22Rv1 (cell line): ENCODE measurements around the gene GPLD1.
"Not testable (repeated sequence)": the region's sequence is repeated elsewhere in the genome, so short reads cannot be mapped to it uniquely, and the experiment has no call there.

Source experiments
- H3K27ac ChIP-seq: fragments of 450-650 bp; 2 replicates; pipeline ENCODE4 v1.5.1; 2017
- ZFX ChIP-seq: fragments of 450-650 bp; IDR thresholded peaks from 2 replicates; pipeline ENCODE4 v1.6.1; 2017; ENCODE audit warnings: antibody characterized with exemption, borderline replicate concordance
- TF ChIP-seq, protein P1 (sequence below): fragments of 450-650 bp; IDR thresholded peaks from 2 replicates; pipeline ENCODE4 v1.5.1; 2017; ENCODE audit warnings: mild to moderate bottlenecking

The GPLD1 gene

DNA sequence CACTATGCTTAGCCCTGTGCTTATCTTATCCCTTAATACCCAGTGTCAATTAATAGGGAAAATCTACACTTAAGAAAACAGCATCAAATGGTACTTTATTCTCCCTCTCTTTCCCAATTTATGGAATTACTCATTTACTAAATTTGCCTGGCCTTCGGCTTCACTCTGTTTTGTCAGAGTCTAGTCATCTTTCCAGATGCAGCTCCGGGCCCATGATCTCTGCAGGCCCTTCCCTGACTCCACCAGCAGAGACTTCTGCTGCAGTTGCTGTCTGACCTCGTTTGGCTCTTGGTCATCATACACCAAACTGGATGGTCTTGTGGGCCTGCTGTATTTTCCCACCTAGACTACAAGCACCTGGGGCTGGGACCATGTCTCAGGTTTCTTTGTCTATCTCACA is 59.3 kb downstream of the GPLD1 start:
- TF ChIP-seq, protein P1, sequence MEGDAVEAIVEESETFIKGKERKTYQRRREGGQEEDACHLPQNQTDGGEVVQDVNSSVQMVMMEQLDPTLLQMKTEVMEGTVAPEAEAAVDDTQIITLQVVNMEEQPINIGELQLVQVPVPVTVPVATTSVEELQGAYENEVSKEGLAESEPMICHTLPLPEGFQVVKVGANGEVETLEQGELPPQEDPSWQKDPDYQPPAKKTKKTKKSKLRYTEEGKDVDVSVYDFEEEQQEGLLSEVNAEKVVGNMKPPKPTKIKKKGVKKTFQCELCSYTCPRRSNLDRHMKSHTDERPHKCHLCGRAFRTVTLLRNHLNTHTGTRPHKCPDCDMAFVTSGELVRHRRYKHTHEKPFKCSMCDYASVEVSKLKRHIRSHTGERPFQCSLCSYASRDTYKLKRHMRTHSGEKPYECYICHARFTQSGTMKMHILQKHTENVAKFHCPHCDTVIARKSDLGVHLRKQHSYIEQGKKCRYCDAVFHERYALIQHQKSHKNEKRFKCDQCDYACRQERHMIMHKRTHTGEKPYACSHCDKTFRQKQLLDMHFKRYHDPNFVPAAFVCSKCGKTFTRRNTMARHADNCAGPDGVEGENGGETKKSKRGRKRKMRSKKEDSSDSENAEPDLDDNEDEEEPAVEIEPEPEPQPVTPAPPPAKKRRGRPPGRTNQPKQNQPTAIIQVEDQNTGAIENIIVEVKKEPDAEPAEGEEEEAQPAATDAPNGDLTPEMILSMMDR: no peak
- no peak for TF ChIP-seq ZFX
- H3K27ac ChIP-seq: no peak overlapping the region

- TF ChIP-seq, protein P1: no peak
- no peak for TF ChIP-seq ZFX
- H3K27ac ChIP-seq: no peak overlapping the region
Measured at GRCh38 chr6:24429146-24429545, 60.2 kb downstream of the GPLD1 start.

DNA sequence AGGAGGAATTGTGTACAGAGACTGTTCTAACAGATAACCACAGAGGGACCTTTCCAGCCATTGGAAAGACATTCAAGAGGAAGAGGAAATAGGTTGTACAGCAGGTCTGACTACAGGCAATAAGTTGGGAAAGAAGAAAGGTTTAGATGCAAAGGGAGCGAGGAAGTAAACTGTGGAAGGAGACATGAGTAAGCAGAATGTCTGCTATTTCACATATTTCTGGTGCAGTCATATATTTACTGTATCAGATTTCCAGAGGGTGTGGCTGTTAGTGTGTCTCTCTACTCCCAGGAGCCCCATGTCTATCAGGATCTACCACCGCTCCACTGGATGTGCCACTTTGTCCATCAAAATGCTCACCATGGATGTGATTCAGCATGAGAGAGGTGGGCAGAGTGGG is 60.8 kb downstream of the GPLD1 start:
- TF ChIP-seq, protein P1: no peak
- no peak for TF ChIP-seq ZFX
- H3K27ac ChIP-seq: 0 out of 2 replicates have a peak overlapping the region, but pooled peaks have one; percentile 1

DNA sequence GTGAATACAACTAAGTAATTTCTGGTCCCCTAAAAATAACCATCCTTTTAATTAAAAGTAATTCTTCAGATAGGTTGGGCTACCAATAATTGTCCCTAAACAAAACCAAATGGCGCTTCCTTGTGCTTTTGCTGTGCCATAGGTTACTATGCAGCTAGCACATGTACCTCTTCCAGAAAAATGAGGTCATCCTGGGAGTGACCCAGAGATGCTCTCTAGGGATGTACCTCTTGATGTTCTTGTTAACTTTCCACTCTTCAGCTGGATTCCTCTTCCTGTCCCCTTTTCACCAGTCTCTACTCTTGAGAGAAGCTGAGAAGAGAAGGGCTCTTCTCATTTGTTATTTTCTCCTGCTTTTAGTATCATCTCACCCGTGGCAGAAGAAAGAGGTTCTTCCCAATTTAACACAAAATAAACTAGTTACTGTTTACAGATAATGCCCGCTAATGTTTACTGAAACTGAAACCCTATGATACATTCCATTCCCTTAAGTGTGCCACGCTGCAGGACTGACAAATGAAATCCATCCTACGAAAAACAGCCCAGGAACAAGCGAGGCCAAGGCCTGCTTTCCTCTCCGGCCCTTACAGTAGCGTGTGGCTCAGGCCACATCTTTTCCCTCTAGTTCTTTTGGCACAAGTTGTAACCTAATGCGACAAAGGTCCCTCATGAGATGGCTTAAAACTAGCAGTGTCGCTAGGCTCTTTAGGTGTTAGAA is 62.5 kb downstream of the GPLD1 start:
- no peak for TF ChIP-seq ZFX
- TF ChIP-seq, protein P1: no peak
- H3K27ac ChIP-seq: no peak overlapping the region

DNA sequence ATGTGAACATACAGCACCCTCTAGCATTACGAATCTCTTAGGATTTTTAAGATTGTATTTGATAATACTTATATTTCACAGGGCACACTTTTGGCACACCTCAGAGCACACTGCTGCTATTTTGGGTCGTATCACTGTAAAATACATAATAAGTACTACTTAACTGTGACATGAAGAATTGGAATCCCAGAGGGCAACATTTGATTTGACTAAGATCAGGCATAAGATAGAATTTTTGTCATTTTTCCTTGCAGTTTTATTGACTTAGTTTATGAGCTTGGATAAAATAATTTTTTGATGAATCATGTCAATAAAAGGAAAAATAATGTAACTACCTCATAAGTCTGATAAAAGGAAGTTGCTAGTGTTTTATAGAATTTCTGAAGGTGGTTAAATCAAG is 64.3 kb downstream of the GPLD1 start:
- TF ChIP-seq, protein P1: no peak
- no peak for TF ChIP-seq ZFX
- no peak overlapping the region for H3K27ac ChIP-seq

DNA sequence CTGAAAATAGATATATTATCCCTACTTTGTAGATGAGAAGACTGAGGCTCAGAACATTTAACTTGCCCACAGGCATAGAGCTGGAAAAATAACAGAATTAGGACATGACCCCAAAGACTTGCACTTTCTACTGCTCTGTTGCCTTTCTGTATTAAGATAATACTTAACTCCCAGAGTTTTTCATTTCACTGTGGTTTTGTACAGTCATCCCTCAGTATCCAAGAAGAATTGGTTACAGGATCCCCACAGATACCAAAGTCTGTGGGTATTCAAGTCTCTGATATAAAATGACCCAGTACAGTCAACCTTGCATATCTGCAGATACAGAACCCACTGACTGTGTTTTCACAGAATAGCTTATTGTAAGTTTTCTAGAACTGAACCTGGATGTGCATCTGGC is 69.9 kb downstream of the GPLD1 start:
- no peak overlapping the region for H3K27ac ChIP-seq
- TF ChIP-seq, protein P1: no peak
- no peak for TF ChIP-seq ZFX

DNA sequence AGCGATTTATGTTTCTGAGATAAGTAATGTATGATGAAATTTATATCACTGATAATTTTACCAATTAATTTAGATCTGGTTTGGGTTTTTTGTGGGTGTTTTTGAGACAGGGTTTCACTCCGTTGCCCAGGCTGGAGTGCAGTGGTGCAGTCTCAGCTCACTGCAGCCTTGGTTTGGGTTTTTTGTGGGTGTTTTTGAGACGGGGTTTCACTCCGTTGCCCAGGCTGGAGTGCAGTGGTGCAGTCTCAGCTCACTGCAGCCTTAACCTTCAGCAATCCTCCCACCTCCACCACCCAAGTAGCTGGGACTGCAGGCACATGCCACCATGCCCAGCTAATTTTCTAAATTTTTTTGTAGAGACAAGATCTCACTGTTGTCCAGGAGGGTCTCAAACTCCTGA is 73.6 kb downstream of the GPLD1 start:
- no peak overlapping the region for H3K27ac ChIP-seq
- no peak for TF ChIP-seq ZFX
- TF ChIP-seq, protein P1: no peak

DNA sequence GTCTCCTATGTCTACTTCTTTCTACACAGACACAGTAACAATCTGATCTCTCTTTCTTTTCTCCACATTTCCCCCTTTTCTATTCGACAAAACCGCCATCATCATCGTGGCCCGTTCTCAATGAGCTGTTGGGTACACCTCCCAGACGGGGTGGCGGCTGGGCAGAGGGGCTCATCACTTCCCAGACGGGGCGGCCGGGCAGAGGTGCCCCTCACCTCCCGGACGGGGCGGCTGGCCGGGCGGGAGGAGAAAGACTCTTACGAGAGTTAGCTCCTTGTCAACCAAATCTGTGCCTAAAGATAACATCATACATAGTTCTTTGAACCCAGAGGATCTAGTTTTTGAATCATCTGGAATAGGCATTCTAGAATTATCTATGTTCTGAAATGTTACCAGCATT is 74.8 kb downstream of the GPLD1 start:
- not testable (repeated sequence) for H3K27ac ChIP-seq
